ENCODE data around the gene DDX59. TPM values are rescaled to one million over a fixed set of nuclear protein-coding genes. Genes with fewer than 3 reads are reported as not detected.

DDX59 gene
- total RNA-seq, 4 donors from 2014 or later: 8.6 to 17.5 (median 14.6) TPM

DNA sequence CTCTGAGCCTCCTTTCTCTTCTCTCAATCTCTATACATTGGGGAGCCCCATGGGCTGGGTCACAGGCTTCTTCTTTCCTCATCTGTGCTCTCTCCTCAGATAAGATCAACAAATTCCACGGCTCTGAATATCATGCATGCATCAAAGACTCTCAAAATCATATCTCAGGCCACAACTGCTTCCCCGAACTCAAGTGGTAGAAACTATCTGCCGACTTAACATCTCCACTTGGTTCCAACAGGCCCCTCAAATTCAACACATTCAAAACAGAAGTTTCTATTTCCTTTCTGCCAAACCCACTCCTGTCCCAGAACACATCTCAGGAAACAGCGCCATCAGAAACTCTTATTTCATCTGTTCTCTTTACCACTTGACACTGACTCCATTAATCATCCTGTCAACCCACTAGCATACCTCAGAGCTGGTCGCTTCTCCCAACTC is 16.7 kb downstream of the DDX59 start:
- intact Hi-C loops (cut with DNase I; ENCODE audit: low total_unique reads) (no loop called here), in situ Hi-C loops (cut with MboI; ENCODE audit: low pct_ligation_motif_present in 1 of 4, low pct_unique_long_range_greater_than_20kb in 1 of 4, low sequenced_read_pairs in 3 of 4) (no loop called here)
- Histone ChIP-seq H3K4me1 (no peaks in the 10 kb centered on the region), H3K27me3 (no peaks in the 10 kb centered on the region), H3K4me3 (no peak overlapping the region), H3K9me3 (no peaks in the 10 kb centered on the region), H3K36me3 (peaks cover 0 to 53% (median 6%) of the 10 kb centered on the region in 4 donors), H3K27ac (no peak overlapping the region)
- WGBS, 2 donors (ENCODE audit: low coverage in 1 of 2): 65 to 67% methylated on average over 5 of the region's 5 CpGs
- DNase-seq: no peak
- no peak for TF ChIP-seq POLR2AphosphoS5 (IDR thresholded peaks at IDR 0.05)
- TF ChIP-seq, protein P1, sequence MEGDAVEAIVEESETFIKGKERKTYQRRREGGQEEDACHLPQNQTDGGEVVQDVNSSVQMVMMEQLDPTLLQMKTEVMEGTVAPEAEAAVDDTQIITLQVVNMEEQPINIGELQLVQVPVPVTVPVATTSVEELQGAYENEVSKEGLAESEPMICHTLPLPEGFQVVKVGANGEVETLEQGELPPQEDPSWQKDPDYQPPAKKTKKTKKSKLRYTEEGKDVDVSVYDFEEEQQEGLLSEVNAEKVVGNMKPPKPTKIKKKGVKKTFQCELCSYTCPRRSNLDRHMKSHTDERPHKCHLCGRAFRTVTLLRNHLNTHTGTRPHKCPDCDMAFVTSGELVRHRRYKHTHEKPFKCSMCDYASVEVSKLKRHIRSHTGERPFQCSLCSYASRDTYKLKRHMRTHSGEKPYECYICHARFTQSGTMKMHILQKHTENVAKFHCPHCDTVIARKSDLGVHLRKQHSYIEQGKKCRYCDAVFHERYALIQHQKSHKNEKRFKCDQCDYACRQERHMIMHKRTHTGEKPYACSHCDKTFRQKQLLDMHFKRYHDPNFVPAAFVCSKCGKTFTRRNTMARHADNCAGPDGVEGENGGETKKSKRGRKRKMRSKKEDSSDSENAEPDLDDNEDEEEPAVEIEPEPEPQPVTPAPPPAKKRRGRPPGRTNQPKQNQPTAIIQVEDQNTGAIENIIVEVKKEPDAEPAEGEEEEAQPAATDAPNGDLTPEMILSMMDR (IDR thresholded peaks at IDR 0.05): no peak
- TF ChIP-seq EP300 (IDR thresholded peaks at IDR 0.05; ENCODE audit: low read depth): no peak
- no peak for TF ChIP-seq POLR2A (IDR thresholded peaks at IDR 0.05)

DNA sequence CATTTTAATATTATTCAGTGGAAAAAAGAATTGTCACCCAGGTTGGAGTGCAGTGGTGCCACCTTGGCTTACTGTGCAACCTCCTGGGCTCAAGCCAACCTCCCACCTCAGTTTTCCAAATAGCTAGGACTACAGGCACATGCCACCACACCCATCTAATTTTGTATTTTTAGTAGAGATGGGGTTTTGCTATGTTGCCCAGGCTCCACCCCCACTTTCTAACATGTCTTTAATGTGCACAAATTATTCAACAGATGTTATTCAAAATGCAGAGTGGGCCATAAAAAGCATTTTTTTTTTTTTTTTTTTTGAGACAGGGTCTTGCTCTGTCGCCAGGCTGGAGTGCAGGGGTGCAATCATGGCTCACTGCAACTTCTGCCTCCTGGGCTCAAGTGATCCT is 17.3 kb downstream of the DDX59 start:
- no peak for DNase-seq
- in situ Hi-C loops (cut with MboI; ENCODE audit: low pct_ligation_motif_present in 1 of 4, low pct_unique_long_range_greater_than_20kb in 1 of 4, low sequenced_read_pairs in 3 of 4) (no loop called here), intact Hi-C loops (cut with DNase I; ENCODE audit: low total_unique reads) (no loop called here)
- Histone ChIP-seq H3K27ac (no peak overlapping the region), H3K36me3 (peaks cover 0 to 50% (median 6%) of the 10 kb centered on the region in 4 donors), H3K4me1 (no peaks in the 10 kb centered on the region), H3K27me3 (no peaks in the 10 kb centered on the region), H3K9me3 (no peaks in the 10 kb centered on the region), H3K4me3 (no peak overlapping the region)
- TF ChIP-seq POLR2AphosphoS5 (IDR thresholded peaks at IDR 0.05) (no peak), POLR2A (IDR thresholded peaks at IDR 0.05) (no peak), EP300 (IDR thresholded peaks at IDR 0.05; ENCODE audit: low read depth) (no peak)
- TF ChIP-seq, protein P1 (IDR thresholded peaks at IDR 0.05): no peak
- 94 to 100% methylated on average over 1 of the region's 1 CpG for WGBS, 2 donors (ENCODE audit: low coverage in 1 of 2)

DNA sequence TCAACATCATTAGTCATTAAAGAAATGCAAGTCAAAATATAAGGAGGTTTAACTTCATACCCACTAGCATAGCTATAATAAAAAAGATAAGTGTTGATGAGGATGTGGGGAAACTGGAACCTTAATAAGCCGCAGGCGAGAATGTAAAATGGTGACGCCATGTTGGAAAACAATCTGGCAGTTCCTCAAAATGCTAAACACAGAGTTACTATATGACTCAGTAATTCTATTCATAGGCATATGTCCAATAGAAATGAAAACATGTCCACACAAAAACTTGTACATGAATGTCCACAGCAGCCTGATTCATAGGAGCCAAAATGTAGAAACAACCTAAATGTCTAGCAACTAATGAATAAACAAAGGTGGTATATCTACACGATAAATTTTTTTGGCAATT is 23.2 kb downstream of the DDX59 start:
- DNase-seq: no peak
- Histone ChIP-seq H3K27ac (no peak overlapping the region), H3K9me3 (no peaks in the 10 kb centered on the region), H3K4me3 (no peak overlapping the region), H3K4me1 (no peaks in the 10 kb centered on the region), H3K27me3 (no peaks in the 10 kb centered on the region), H3K36me3 (peaks cover 0 to 26% (median 12%) of the 10 kb centered on the region in 4 donors)
- intact Hi-C loops (cut with DNase I; ENCODE audit: low total_unique reads): no loop called here
- 87 to 92% methylated on average over 4 of the region's 4 CpGs for WGBS, 2 donors (ENCODE audit: low coverage in 1 of 2)
- in situ Hi-C loops (cut with MboI; ENCODE audit: low pct_ligation_motif_present in 1 of 4, low pct_unique_long_range_greater_than_20kb in 1 of 4, low sequenced_read_pairs in 3 of 4): no loop called here
- TF ChIP-seq, protein P1 (IDR thresholded peaks at IDR 0.05): no peak
- TF ChIP-seq POLR2A (IDR thresholded peaks at IDR 0.05) (no peak), EP300 (IDR thresholded peaks at IDR 0.05; ENCODE audit: low read depth) (no peak), POLR2AphosphoS5 (IDR thresholded peaks at IDR 0.05) (no peak)

DNA sequence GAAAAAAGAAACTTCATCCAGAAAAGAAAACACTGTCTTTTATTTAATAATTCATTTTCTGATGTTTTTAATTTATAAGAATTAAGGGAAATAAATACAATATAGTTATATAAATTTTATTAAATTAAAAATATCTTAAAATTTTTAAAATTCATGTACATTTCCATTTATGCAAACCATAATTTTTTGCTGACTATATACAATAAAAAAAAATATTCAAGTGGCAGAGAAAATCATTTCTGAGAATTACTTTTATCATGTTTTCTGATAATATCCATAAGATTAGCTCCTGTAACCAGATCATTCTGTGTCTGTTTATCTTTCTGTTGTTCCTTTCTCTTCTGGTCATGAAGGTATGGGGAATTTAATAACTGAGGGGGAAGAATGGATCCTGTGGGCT is 25.7 kb downstream of the DDX59 start:
- Histone ChIP-seq H3K27ac (no peak overlapping the region), H3K4me3 (no peak overlapping the region), H3K27me3 (no peaks in the 10 kb centered on the region), H3K36me3 (peaks cover 0 to 24% (median 6%) of the 10 kb centered on the region in 4 donors), H3K9me3 (no peaks in the 10 kb centered on the region), H3K4me1 (no peaks in the 10 kb centered on the region)
- DNase-seq: no peak
- intact Hi-C loops (cut with DNase I; ENCODE audit: low total_unique reads) (no loop called here), in situ Hi-C loops (cut with MboI; ENCODE audit: low pct_ligation_motif_present in 1 of 4, low pct_unique_long_range_greater_than_20kb in 1 of 4, low sequenced_read_pairs in 3 of 4) (no loop called here)
- TF ChIP-seq POLR2A (IDR thresholded peaks at IDR 0.05): no peak
- TF ChIP-seq EP300 (IDR thresholded peaks at IDR 0.05; ENCODE audit: low read depth): no peak
- TF ChIP-seq POLR2AphosphoS5 (IDR thresholded peaks at IDR 0.05): no peak
- TF ChIP-seq, protein P1 (IDR thresholded peaks at IDR 0.05): no peak

All from transverse colon (tissue), 4 donors.